H7 (cell line): ENCODE results near the gene PCDHGA4. TPM values are rescaled to one million over a fixed set of nuclear protein-coding genes. Genes with fewer than 3 reads are reported as not detected.

Source experiments
- total RNA-seq: library from RNA; depleted of rRNA; stranded (reverse); fragments of >200 nt; shearing (Covaris generic); gene quantifications from 2 replicates; pipeline ENCODE4 v1.2.3, GENCODE V29; 2014; rRNA removed

Gene PCDHGA4
- total RNA-seq, 1 experiment from 2014 or later = 0.03 TPM

Other genes with a start within 250 kb of the PCDHGA4 start
- 0.35 and 0.41 TPM in 2 replicates for gene PCDHB4, start 233.2 kb upstream of the PCDHGA4 start, total RNA-seq
- gene PCDHB5, start 219.8 kb upstream of the PCDHGA4 start, total RNA-seq = 0.07 TPM in 2 replicates
- gene PCDHB6, start 205.0 kb upstream of the PCDHGA4 start, total RNA-seq = not detected in 2 replicates
- gene PCDHB7, start 182.4 kb upstream of the PCDHGA4 start, total RNA-seq = 0.03 TPM in 1 of 2 replicates, not detected in the other
- gene PCDHB8, start 177.2 kb upstream of the PCDHGA4 start, total RNA-seq = not detected in 2 replicates
- 0.03 and 0.07 TPM in 2 replicates for gene PCDHB16, start 172.6 kb upstream of the PCDHGA4 start, total RNA-seq
- gene PCDHB9, start 167.9 kb upstream of the PCDHGA4 start, total RNA-seq = not detected in 2 replicates
- gene PCDHB10, start 162.7 kb upstream of the PCDHGA4 start, total RNA-seq = 0.03 and 0.33 TPM in 2 replicates
- gene PCDHB11, start 155.4 kb upstream of the PCDHGA4 start, total RNA-seq = 0.03 and 0.18 TPM in 2 replicates
- gene PCDHB12, start 146.3 kb upstream of the PCDHGA4 start, total RNA-seq = not detected in 2 replicates
- 0.03 TPM in 1 of 2 replicates, not detected in the other for gene PCDHB13, start 141.1 kb upstream of the PCDHGA4 start, total RNA-seq
- gene PCDHB14, start 131.7 kb upstream of the PCDHGA4 start, total RNA-seq = 0.10 and 0.26 TPM in 2 replicates
- gene PCDHB15, start 109.6 kb upstream of the PCDHGA4 start, total RNA-seq = not detected in 2 replicates
- gene SLC25A2, start 51.0 kb upstream of the PCDHGA4 start, total RNA-seq = 0.14 TPM in 1 of 2 replicates, not detected in the other
- 39.5 and 41.8 TPM in 2 replicates for gene TAF7, start 34.2 kb upstream of the PCDHGA4 start, total RNA-seq
- not detected in 2 replicates for gene PCDHGA1, start 24.5 kb upstream of the PCDHGA4 start, total RNA-seq
- gene PCDHGA2, start 16.3 kb upstream of the PCDHGA4 start, total RNA-seq = not detected in 2 replicates
- gene PCDHGA3, start 11.2 kb upstream of the PCDHGA4 start, total RNA-seq = 0.14 TPM in 1 of 2 replicates, not detected in the other
- not detected in 2 replicates for gene PCDHGB1, start 4.9 kb upstream of the PCDHGA4 start, total RNA-seq
- 0.03 TPM in 1 of 2 replicates, not detected in the other for gene PCDHGB2, start 5.0 kb downstream of the PCDHGA4 start, total RNA-seq
- gene PCDHGA5, start 9.1 kb downstream of the PCDHGA4 start, total RNA-seq = not detected in 2 replicates
- 0.26 TPM in 1 of 2 replicates, not detected in the other for gene PCDHGB3, start 15.2 kb downstream of the PCDHGA4 start, total RNA-seq
- gene PCDHGA6, start 18.9 kb downstream of the PCDHGA4 start, total RNA-seq = 0.04 TPM in 1 of 2 replicates, not detected in the other
- not detected in 2 replicates for gene PCDHGA7, start 27.7 kb downstream of the PCDHGA4 start, total RNA-seq
- gene PCDHGB4, start 32.7 kb downstream of the PCDHGA4 start, total RNA-seq = 0.66 and 1.4 TPM in 2 replicates
- 0.22 TPM in 1 of 2 replicates, not detected in the other for gene PCDHGA8, start 37.6 kb downstream of the PCDHGA4 start, total RNA-seq
- not detected in 2 replicates for gene PCDHGB5, start 42.9 kb downstream of the PCDHGA4 start, total RNA-seq
- gene PCDHGA9, start 47.8 kb downstream of the PCDHGA4 start, total RNA-seq = 0.04 and 0.10 TPM in 2 replicates
- 1.7 and 1.9 TPM in 2 replicates for gene PCDHGB6, start 53.0 kb downstream of the PCDHGA4 start, total RNA-seq
- 0.35 and 0.78 TPM in 2 replicates for gene PCDHGA10, start 58.0 kb downstream of the PCDHGA4 start, total RNA-seq
- gene PCDHGB7, start 62.7 kb downstream of the PCDHGA4 start, total RNA-seq = 4.4 and 4.6 TPM in 2 replicates
- 0.21 and 0.30 TPM in 2 replicates for gene PCDHGA11, start 66.0 kb downstream of the PCDHGA4 start, total RNA-seq
- gene PCDHGA12, start 75.5 kb downstream of the PCDHGA4 start, total RNA-seq = 0.10 and 0.44 TPM in 2 replicates
- gene PCDHGC3, start 120.9 kb downstream of the PCDHGA4 start, total RNA-seq = 27.4 and 31.7 TPM in 2 replicates
- 9.9 and 12.5 TPM in 2 replicates for gene PCDHGC4, start 130.0 kb downstream of the PCDHGA4 start, total RNA-seq
- 0.44 and 1.8 TPM in 2 replicates for gene PCDHGC5, start 134.1 kb downstream of the PCDHGA4 start, total RNA-seq